Measurements from ENCODE around the gene TFF3.

- TF ChIP-seq POLR2A (IDR thresholded peaks at IDR 0.05) (no peak), CTCF (IDR thresholded peaks at IDR 0.05) (no peak), EP300 (IDR thresholded peaks at IDR 0.05; ENCODE audit: low read depth) (no peak), POLR2AphosphoS5 (IDR thresholded peaks at IDR 0.05) (no peak)
These were observed 34.0 kb downstream of the TFF3 start for GRCh38 chr21:42281181-42281680.

Measured in transverse colon (tissue), 4 donors.